Brain microvascular endothelial cell (primary cell): ENCODE results near the gene GPX2.
A peak's percentile ranks its signal among the peaks of the same experiment; 100 is the strongest.
"Not testable (repeated sequence)": the region's sequence is repeated elsewhere in the genome, so short reads cannot be mapped to it uniquely, and the experiment has no call there.

Experiments
- DNase-seq: peaks from one replicate; pipeline ENCODE4 v3.0.0-alpha.2; 2020
- H3K27ac ChIP-seq: fragments of 250-450 bp; sonication (Bioruptor Pico); 2 replicates; pipeline ENCODE4 v1.5.1; 2020; ENCODE audit warnings: mild to moderate bottlenecking, moderate library complexity
- H3K27me3 ChIP-seq: fragments of 250-450 bp; sonication (Bioruptor Pico); replicated peaks from 2 replicates; pipeline ENCODE4 v1.5.1; 2020; ENCODE audit warnings: mild to moderate bottlenecking
- H3K36me3 ChIP-seq: fragments of 250-450 bp; sonication (Bioruptor Pico); replicated peaks from 2 replicates; pipeline ENCODE4 v1.5.1; 2020; ENCODE audit warnings: mild to moderate bottlenecking
- H3K4me3 ChIP-seq: 2 replicates; pipeline ENCODE4 v1.5.1; 2011; ENCODE audit warnings: low read depth, mild to moderate bottlenecking, control low read depth, low read length, moderate library complexity
- CTCF ChIP-seq: IDR thresholded peaks from 2 replicates; pipeline ENCODE4 v1.5.1; 2011; ENCODE audit warnings: low read depth, mild to moderate bottlenecking, moderate library complexity, low read length, control low read depth, inconsistent platforms; ENCODE audit errors: missing control alignments
- in situ Hi-C: cut with HindIII; loops from 2 replicates; pipeline ENCODE4 v1.10.0; 2017; ENCODE audit warnings: low sequenced_read_pairs, low pct_ligation_motif_present

Gene GPX2

GRCh38 chr14:64915029-64915424 is 27.5 kb downstream of the GPX2 start:
- in situ Hi-C loops: no loop called here
- H3K36me3 ChIP-seq: peaks cover 2% of the 10 kb centered on the region
- no peak for TF ChIP-seq CTCF

GRCh38 chr14:64914237-64915028 is 28.1 kb downstream of the GPX2 start, which contains the start of gene CHURC1:
TSS of gene CHURC1 (plus strand) at chr14:64914455. CDS start at chr14:64914496, 41 bp downstream.
- Histone ChIP-seq H3K4me3 (peak within 1 kb of the TSS; percentile 99), H3K36me3 (peaks cover 2% of the 10 kb centered on the region), H3K27ac (peak within 1 kb of the TSS; percentile 96), H3K27me3 (no peaks in the 10 kb centered on the region)
- in situ Hi-C loops: no loop called here
- DNase-seq: peak; percentile 97
- TF ChIP-seq CTCF: no peak

More at GRCh38 chr14:64915029-64915424, 27.5 kb downstream of the GPX2 start:
- peak overlapping the region; percentile 96 for H3K27ac ChIP-seq
- H3K4me3 ChIP-seq: peak overlapping the region; percentile 99
- no peaks in the 10 kb centered on the region for H3K27me3 ChIP-seq
- no peak for DNase-seq

- H3K36me3 ChIP-seq, H3K4me3 ChIP-seq, H3K27me3 ChIP-seq, in situ Hi-C loops, DNase-seq, H3K27ac ChIP-seq: not testable (repeated sequence)
Observed at GRCh38 chr14:64913477-64913876, 29.1 kb downstream of the GPX2 start.

- no peak for TF ChIP-seq CTCF
- in situ Hi-C loops: no loop called here
- Histone ChIP-seq H3K36me3 (peaks cover 2% of the 10 kb centered on the region), H3K27ac (no peak overlapping the region), H3K27me3 (no peaks in the 10 kb centered on the region), H3K4me3 (no peak overlapping the region)
- peak; percentile 33 for DNase-seq
Observed at GRCh38 chr14:64912261-64912660, 30.3 kb downstream of the GPX2 start.

- H3K36me3 ChIP-seq: peaks cover 2% of the 10 kb centered on the region
- peak; percentile 47 for DNase-seq
- peak; percentile 78 for TF ChIP-seq CTCF
- H3K4me3 ChIP-seq: no peak overlapping the region
- no peak overlapping the region for H3K27ac ChIP-seq
- in situ Hi-C loops: no loop called here
- no peaks in the 10 kb centered on the region for H3K27me3 ChIP-seq
Observed at GRCh38 chr14:64910847-64911495, 31.6 kb downstream of the GPX2 start.

- no peak for DNase-seq
- Histone ChIP-seq H3K27ac (no peak overlapping the region), H3K36me3 (no peaks in the 10 kb centered on the region), H3K4me3 (no peak overlapping the region), H3K27me3 (peaks cover 2% of the 10 kb centered on the region)
- TF ChIP-seq CTCF: no peak
- in situ Hi-C loops: no loop called here
Observed at GRCh38 chr14:64906022-64906421, 36.5 kb downstream of the GPX2 start.
